Endothelial cell of umbilical vein (primary cell): ENCODE measurements around the gene HDAC5.

Source experiments
- EZH2 ChIP-seq: IDR thresholded peaks from 2 replicates; pipeline ENCODE4 v1.6.1; 2012; ENCODE audit warnings: borderline replicate concordance, low read depth, mild to moderate bottlenecking, moderate library complexity, low read length, inconsistent platforms; ENCODE audit not compliant: severe bottlenecking
- MYC ChIP-seq: IDR thresholded peaks from one replicate; pipeline ENCODE4 v1.6.1; 2011; ENCODE audit warnings: mild to moderate bottlenecking, low read depth, low read length
- POLR2AphosphoS5 ChIP-seq: IDR thresholded peaks from 2 replicates; pipeline ENCODE4 v1.6.1; 2012; ENCODE audit warnings: low read depth, mild to moderate bottlenecking, control low read depth, low read length, moderate library complexity; ENCODE audit not compliant: insufficient read depth
- TF ChIP-seq, protein P1 (sequence below), 2 donors: IDR thresholded peaks; 1 replicate in 1 of 2; 2 replicates in 1 of 2; pipeline ENCODE4 v1.5.1; 2011; ENCODE audit warnings: low read length in 2 of 2, mild to moderate bottlenecking in 2 of 2, moderate library complexity in 2 of 2, control low read depth in 1 of 2, inconsistent platforms in 1 of 2, low read depth in 1 of 2; ENCODE audit not compliant: insufficient read depth in 1 of 2; ENCODE audit errors: extremely low read depth in 1 of 2
- TF ChIP-seq, protein P2 (sequence below): IDR thresholded peaks from 2 replicates; pipeline ENCODE4 v1.6.1; 2011; ENCODE audit not compliant: insufficient read depth, insufficient read length

DNA sequence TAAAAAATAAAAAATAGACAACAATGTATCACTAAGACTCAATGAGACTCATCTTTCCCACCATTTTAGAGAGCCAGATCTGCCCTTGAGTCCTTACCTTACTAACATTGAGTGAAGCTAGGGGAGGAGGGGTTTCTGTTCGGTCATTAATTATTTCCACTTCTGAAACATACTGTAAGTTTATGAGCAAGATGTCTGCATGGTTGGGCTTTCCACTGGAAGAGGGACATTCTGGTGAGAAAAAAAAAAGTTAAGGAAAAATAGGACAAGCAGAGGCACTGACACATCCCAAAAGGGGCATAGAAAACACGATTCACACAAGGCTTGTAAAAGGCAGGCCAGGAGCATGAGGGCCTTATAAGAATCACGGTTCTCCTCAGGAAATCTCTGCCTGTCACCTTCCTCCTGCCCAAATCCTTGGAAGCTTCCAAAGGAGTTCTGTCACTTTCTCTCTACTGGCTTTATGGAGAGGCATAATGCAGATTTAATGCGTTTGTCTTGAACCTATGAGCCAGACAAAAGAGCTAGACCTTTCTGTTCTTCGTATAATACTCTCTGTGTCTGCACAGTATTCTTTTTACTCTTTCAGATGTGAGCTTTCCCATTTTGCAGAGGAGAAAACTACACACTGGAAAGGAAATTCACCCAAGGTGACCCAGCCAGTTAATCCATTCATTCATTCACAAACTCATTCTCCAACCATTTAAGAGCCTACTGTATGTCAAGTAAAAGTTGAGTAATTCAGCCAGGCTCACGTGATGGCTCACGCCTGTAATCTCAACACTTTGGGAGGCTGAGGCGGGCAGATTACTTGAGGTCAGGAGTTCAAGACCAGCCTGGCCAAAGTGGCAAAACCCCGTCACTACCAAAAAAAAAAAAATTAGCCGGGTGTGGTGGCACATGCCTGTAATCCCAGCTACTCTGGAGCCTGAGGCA is 59.5 kb downstream of the HDAC5 start:
- TF ChIP-seq, protein P1, sequence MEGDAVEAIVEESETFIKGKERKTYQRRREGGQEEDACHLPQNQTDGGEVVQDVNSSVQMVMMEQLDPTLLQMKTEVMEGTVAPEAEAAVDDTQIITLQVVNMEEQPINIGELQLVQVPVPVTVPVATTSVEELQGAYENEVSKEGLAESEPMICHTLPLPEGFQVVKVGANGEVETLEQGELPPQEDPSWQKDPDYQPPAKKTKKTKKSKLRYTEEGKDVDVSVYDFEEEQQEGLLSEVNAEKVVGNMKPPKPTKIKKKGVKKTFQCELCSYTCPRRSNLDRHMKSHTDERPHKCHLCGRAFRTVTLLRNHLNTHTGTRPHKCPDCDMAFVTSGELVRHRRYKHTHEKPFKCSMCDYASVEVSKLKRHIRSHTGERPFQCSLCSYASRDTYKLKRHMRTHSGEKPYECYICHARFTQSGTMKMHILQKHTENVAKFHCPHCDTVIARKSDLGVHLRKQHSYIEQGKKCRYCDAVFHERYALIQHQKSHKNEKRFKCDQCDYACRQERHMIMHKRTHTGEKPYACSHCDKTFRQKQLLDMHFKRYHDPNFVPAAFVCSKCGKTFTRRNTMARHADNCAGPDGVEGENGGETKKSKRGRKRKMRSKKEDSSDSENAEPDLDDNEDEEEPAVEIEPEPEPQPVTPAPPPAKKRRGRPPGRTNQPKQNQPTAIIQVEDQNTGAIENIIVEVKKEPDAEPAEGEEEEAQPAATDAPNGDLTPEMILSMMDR (IDR thresholded peaks at IDR 0.05; ENCODE audit: extremely low read depth in 1 of 2, insufficient read depth in 1 of 2, low read depth in 1 of 2, low read length in 2 of 2) = no peak
- TF ChIP-seq EZH2 = no peak
- no peak for TF ChIP-seq MYC
- no peak for TF ChIP-seq POLR2AphosphoS5
- TF ChIP-seq, protein P2, sequence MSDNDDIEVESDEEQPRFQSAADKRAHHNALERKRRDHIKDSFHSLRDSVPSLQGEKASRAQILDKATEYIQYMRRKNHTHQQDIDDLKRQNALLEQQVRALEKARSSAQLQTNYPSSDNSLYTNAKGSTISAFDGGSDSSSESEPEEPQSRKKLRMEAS = no peak
